Activated CD8-positive, alpha-beta memory T cell treated with anti-CD3 and anti-CD28 coated beads, Interleukin-2, amount 10 ng/mL, durations not matched to agents 7 days and 5 days (primary cell): ENCODE measurements around the gene PDZD2. TPM values are rescaled to one million over a fixed set of nuclear protein-coding genes. Genes with fewer than 3 reads are reported as not detected.
"Not testable (repeated sequence)": the region's sequence is repeated elsewhere in the genome, so short reads cannot be mapped to it uniquely, and the experiment has no call there.

Experiments used
- ATAC-seq: fragments of 150-1000 bp; cut with Tn5 transposase; one replicate; pipeline ENCODE4 v1.10.0; 2021; ENCODE audit warnings: moderate library complexity
- CTCF ChIA-PET: fragments of 350-600 bp; sonication (Branson Sonifier 250); formaldehyde crosslinking; loops from one replicate; lab custom pipeline; 2021; ENCODE audit warnings: antibody characterized with exemption; lab: Charles Lee
- DNase-seq: peaks from one replicate; pipeline ENCODE4 v3.0.0-alpha.2; 2020
- H3K27ac Mint-ChIP-seq: one replicate; pipeline ENCODE4 v1.8.0; 2021; ENCODE audit warnings: mild to moderate bottlenecking, mixed read lengths
- H3K27me3 Mint-ChIP-seq: one replicate; pipeline ENCODE4 v1.8.0; 2021; ENCODE audit warnings: mixed read lengths
- H3K36me3 Mint-ChIP-seq: one replicate; pipeline ENCODE4 v1.8.0; 2021; ENCODE audit warnings: mild to moderate bottlenecking, mixed read lengths
- H3K4me1 Mint-ChIP-seq: one replicate; pipeline ENCODE4 v1.8.0; 2021; ENCODE audit warnings: mixed read lengths
- H3K4me3 Mint-ChIP-seq: one replicate; pipeline ENCODE4 v1.8.0; 2021; ENCODE audit warnings: mild to moderate bottlenecking, moderate library complexity, mixed read lengths
- H3K9me3 Mint-ChIP-seq: one replicate; pipeline ENCODE4 v1.8.0; 2022; ENCODE audit warnings: low read depth, mixed read lengths
- total RNA-seq, 2 experiments: library from RNA; stranded (reverse); gene quantifications; one replicate each; pipeline ENCODE4 v1.2.3, GENCODE V29; 2021

The PDZD2 gene
- total RNA-seq, 2 experiments from 2014 or later, result not detected

GRCh38 chr5:31996909-31997308 lies 358.0 kb downstream of the PDZD2 start:
- Mint-ChIP-seq H3K4me1 (peaks cover 2% of the 10 kb centered on the region), H3K27me3 (no peaks in the 10 kb centered on the region), H3K36me3 (no peaks in the 10 kb centered on the region), H3K9me3 (no peaks in the 10 kb centered on the region), H3K27ac (no peak overlapping the region), H3K4me3 (no peak overlapping the region)
- ATAC-seq, result no peak
- CTCF ChIA-PET, result no interaction called here
- DNase-seq, result no peak

GRCh38 chr5:31999470-31999869 lies 360.5 kb downstream of the PDZD2 start:
- Mint-ChIP-seq H3K4me1 (no peaks in the 10 kb centered on the region), H3K9me3 (no peaks in the 10 kb centered on the region), H3K27me3 (no peaks in the 10 kb centered on the region), H3K27ac (no peak overlapping the region), H3K36me3 (no peaks in the 10 kb centered on the region), H3K4me3 (no peak overlapping the region)
- DNase-seq (no peak), ATAC-seq (no peak)
- CTCF ChIA-PET, result no interaction called here

GRCh38 chr5:32000731-32001130 lies 361.8 kb downstream of the PDZD2 start:
- no peak for ATAC-seq
- Mint-ChIP-seq H3K9me3 (no peaks in the 10 kb centered on the region), H3K36me3 (no peaks in the 10 kb centered on the region), H3K4me3 (no peak overlapping the region), H3K4me1 (no peaks in the 10 kb centered on the region), H3K27me3 (no peaks in the 10 kb centered on the region), H3K27ac (no peak overlapping the region)
- CTCF ChIA-PET, result interaction anchor here (0.7 to 1.3 kb wide), 2 partner anchors 76 to 92 kb away, joined by 3 read pairs; no protein-coding TSS in a partner anchor
- no peak for DNase-seq

GRCh38 chr5:32001284-32001683 lies 362.4 kb downstream of the PDZD2 start:
- no peak for DNase-seq
- no peak overlapping the region for H3K4me3 Mint-ChIP-seq

GRCh38 chr5:32001707-32002106 lies 362.8 kb downstream of the PDZD2 start:
- DNase-seq (no peak), ATAC-seq (no peak)
- no peaks in the 10 kb centered on the region for H3K9me3 Mint-ChIP-seq
- H3K4me3 Mint-ChIP-seq, result no peak overlapping the region
- no peaks in the 10 kb centered on the region for H3K36me3 Mint-ChIP-seq
- CTCF ChIA-PET, result interaction anchor here (1.3 kb wide), 1 partner anchor 75 kb away, joined by 3 read pairs; no protein-coding TSS in a partner anchor
- H3K27me3 Mint-ChIP-seq, result no peaks in the 10 kb centered on the region
- H3K4me1 Mint-ChIP-seq, result no peaks in the 10 kb centered on the region
- H3K27ac Mint-ChIP-seq, result no peak overlapping the region

More at GRCh38 chr5:32001284-32001683, 362.4 kb downstream of the PDZD2 start:
- H3K27ac Mint-ChIP-seq, result no peak overlapping the region
- CTCF ChIA-PET, result interaction anchor here (0.7 to 1.3 kb wide), 2 partner anchors 76 to 93 kb away, joined by 3 read pairs; no protein-coding TSS in a partner anchor
- H3K27me3 Mint-ChIP-seq, result no peaks in the 10 kb centered on the region
- no peaks in the 10 kb centered on the region for H3K4me1 Mint-ChIP-seq
- no peak for ATAC-seq
- H3K36me3 Mint-ChIP-seq, result no peaks in the 10 kb centered on the region
- no peaks in the 10 kb centered on the region for H3K9me3 Mint-ChIP-seq

GRCh38 chr5:32002755-32003154 lies 363.8 kb downstream of the PDZD2 start:
- no peak overlapping the region for H3K27ac Mint-ChIP-seq
- no peaks in the 10 kb centered on the region for H3K9me3 Mint-ChIP-seq
- H3K4me3 Mint-ChIP-seq, result no peak overlapping the region
- no peaks in the 10 kb centered on the region for H3K27me3 Mint-ChIP-seq
- no peak for DNase-seq
- no peaks in the 10 kb centered on the region for H3K36me3 Mint-ChIP-seq
- H3K4me1 Mint-ChIP-seq, result no peaks in the 10 kb centered on the region
- CTCF ChIA-PET, result no interaction called here
- no peak for ATAC-seq

GRCh38 chr5:32003981-32004380 lies 365.1 kb downstream of the PDZD2 start:
- Mint-ChIP-seq H3K27me3 (no peaks in the 10 kb centered on the region), H3K36me3 (no peaks in the 10 kb centered on the region), H3K4me1 (no peaks in the 10 kb centered on the region), H3K27ac (no peak overlapping the region), H3K9me3 (no peaks in the 10 kb centered on the region), H3K4me3 (no peak overlapping the region)
- DNase-seq, result no peak
- CTCF ChIA-PET, result no interaction called here
- ATAC-seq, result no peak

- Mint-ChIP-seq H3K9me3 (no peaks in the 10 kb centered on the region), H3K27ac (no peak overlapping the region), H3K36me3 (no peaks in the 10 kb centered on the region), H3K4me1 (no peaks in the 10 kb centered on the region), H3K27me3 (no peaks in the 10 kb centered on the region), H3K4me3 (no peak overlapping the region)
- ATAC-seq (no peak), DNase-seq (no peak)
- CTCF ChIA-PET, result no interaction called here
These were observed 365.5 kb downstream of the PDZD2 start for GRCh38 chr5:32004404-32004803.

GRCh38 chr5:32008746-32009145 lies 369.8 kb downstream of the PDZD2 start:
- Mint-ChIP-seq H3K4me1 (no peaks in the 10 kb centered on the region), H3K4me3 (no peak overlapping the region), H3K36me3 (no peaks in the 10 kb centered on the region), H3K27me3 (no peaks in the 10 kb centered on the region), H3K27ac (no peak overlapping the region), H3K9me3 (no peaks in the 10 kb centered on the region)
- CTCF ChIA-PET, result no interaction called here
- DNase-seq (no peak), ATAC-seq (no peak)

GRCh38 chr5:32013658-32014057 lies 374.7 kb downstream of the PDZD2 start:
- CTCF ChIA-PET, result no interaction called here
- ATAC-seq (no peak), DNase-seq (no peak)
- no peaks in the 10 kb centered on the region for H3K9me3 Mint-ChIP-seq
- no peaks in the 10 kb centered on the region for H3K27me3 Mint-ChIP-seq
- H3K4me1 Mint-ChIP-seq, result peaks cover 14% of the 10 kb centered on the region
- H3K4me3 Mint-ChIP-seq, result no peak overlapping the region
- no peak overlapping the region for H3K27ac Mint-ChIP-seq
- H3K36me3 Mint-ChIP-seq, result no peaks in the 10 kb centered on the region

GRCh38 chr5:32014096-32014745 lies 375.3 kb downstream of the PDZD2 start:
- no peak overlapping the region for H3K27ac Mint-ChIP-seq
- no peaks in the 10 kb centered on the region for H3K9me3 Mint-ChIP-seq
- DNase-seq (no peak), ATAC-seq (no peak)
- H3K27me3 Mint-ChIP-seq, result no peaks in the 10 kb centered on the region
- H3K36me3 Mint-ChIP-seq, result no peaks in the 10 kb centered on the region
- H3K4me3 Mint-ChIP-seq, result no peak overlapping the region
- CTCF ChIA-PET, result no interaction called here
- H3K4me1 Mint-ChIP-seq, result peaks cover 14% of the 10 kb centered on the region

- H3K27me3 Mint-ChIP-seq, H3K27ac Mint-ChIP-seq, ATAC-seq, CTCF ChIA-PET, H3K9me3 Mint-ChIP-seq, H3K4me3 Mint-ChIP-seq, DNase-seq, H3K36me3 Mint-ChIP-seq: not testable (repeated sequence)
- peaks cover 19% of the 10 kb centered on the region for H3K4me1 Mint-ChIP-seq
These were observed 376.3 kb downstream of the PDZD2 start for GRCh38 chr5:32015262-32015661.

- ATAC-seq, result no peak
- H3K36me3 Mint-ChIP-seq, result no peaks in the 10 kb centered on the region
- no peaks in the 10 kb centered on the region for H3K27me3 Mint-ChIP-seq
- H3K9me3 Mint-ChIP-seq, result no peaks in the 10 kb centered on the region
- H3K27ac Mint-ChIP-seq, result peak overlapping the region; percentile 48
- H3K4me1 Mint-ChIP-seq, result peaks cover 21% of the 10 kb centered on the region
- DNase-seq, result no peak
- CTCF ChIA-PET, result interaction anchor here (0.6 to 1.3 kb wide), 4 partner anchors 12 to 59 kb away, joined by 3 to 4 read pairs (median 3); no protein-coding TSS in a partner anchor
- H3K4me3 Mint-ChIP-seq, result no peak overlapping the region
These were observed 378.9 kb downstream of the PDZD2 start for GRCh38 chr5:32017692-32018367.
